ENCODE data around the gene NFIC. TPM values are rescaled to one million over a fixed set of nuclear protein-coding genes. Genes with fewer than 3 reads are reported as not detected.
A peak's percentile ranks its signal among the peaks of the same experiment; 100 is the strongest.

NFIC gene
- total RNA-seq, 1 donor from 2014 or later = 194 TPM

DNA sequence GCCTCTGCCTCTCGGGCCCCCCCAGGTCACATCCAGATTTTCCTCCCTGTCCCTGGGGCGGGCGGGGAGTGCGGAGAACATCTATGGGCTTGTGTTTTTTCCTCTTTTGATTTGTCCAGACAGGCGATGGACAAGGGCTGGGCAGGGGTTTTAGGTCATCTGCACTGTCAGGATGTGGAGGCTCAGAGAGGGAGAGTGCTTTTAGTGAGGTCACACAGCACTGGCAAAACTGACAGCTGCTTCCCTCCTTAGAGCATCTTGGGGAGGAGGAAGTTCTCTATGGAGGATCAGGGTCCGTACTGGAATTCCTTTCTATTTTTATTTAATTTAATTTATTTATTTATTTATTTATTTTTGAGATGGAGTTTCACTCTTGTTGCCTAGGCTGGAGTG is 38.9 kb downstream of the NFIC start:
- Histone ChIP-seq H3K27me3 (no peaks in the 10 kb centered on the region), H3K27ac (peak overlapping the region; percentile 98 to 100), H3K4me1 (peaks cover 6 to 64% of the 10 kb centered on the region in 2 donors), H3K4me3 (peak overlapping the region; percentile 60 to 65), H3K36me3 (no peaks in the 10 kb centered on the region), H3K9me3 (no peaks in the 10 kb centered on the region)
- DNase-seq (ENCODE audit: low spot score in 2 of 2) = no peak
- intact Hi-C loops (cut with DNase I) = loop anchor here (2.0 kb wide), 3 partner anchors 38 to 68 kb away; partner anchors contain the start of gene NFIC
- TF ChIP-seq, protein P1, sequence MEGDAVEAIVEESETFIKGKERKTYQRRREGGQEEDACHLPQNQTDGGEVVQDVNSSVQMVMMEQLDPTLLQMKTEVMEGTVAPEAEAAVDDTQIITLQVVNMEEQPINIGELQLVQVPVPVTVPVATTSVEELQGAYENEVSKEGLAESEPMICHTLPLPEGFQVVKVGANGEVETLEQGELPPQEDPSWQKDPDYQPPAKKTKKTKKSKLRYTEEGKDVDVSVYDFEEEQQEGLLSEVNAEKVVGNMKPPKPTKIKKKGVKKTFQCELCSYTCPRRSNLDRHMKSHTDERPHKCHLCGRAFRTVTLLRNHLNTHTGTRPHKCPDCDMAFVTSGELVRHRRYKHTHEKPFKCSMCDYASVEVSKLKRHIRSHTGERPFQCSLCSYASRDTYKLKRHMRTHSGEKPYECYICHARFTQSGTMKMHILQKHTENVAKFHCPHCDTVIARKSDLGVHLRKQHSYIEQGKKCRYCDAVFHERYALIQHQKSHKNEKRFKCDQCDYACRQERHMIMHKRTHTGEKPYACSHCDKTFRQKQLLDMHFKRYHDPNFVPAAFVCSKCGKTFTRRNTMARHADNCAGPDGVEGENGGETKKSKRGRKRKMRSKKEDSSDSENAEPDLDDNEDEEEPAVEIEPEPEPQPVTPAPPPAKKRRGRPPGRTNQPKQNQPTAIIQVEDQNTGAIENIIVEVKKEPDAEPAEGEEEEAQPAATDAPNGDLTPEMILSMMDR (IDR thresholded peaks at IDR 0.05) = no peak

DNA sequence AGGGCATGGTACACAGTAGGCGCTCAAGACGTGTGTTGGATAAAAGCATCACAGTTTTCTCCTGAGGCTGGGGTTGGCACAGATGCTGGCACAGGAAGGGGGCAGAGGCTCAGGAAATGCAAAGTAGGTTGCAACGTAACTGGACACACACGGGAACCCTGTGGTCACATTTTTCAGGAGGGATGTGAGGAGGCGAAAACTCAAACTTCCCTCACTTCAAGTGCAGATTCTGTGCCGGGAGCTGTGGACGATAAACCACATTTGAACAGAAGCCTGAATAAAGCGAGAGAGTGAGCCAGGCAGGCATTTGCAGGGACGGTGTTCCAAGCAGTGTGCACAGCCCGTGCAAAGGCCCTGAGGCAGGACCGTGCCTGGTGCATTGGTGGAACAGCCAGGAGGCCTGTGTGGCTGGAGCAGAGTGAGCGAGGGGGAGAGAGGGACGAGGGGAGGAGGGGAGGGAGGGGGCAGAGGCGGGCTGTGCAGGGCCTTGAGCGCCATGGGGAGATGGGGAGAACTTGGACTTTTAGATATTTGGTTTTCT is 40.3 kb downstream of the NFIC start:
- H3K4me3 ChIP-seq = no peak overlapping the region
- H3K27ac ChIP-seq = peak overlapping the region; percentile 98 to 100
- H3K4me1 ChIP-seq = peaks cover 6 to 56% of the 10 kb centered on the region in 2 donors
- intact Hi-C loops (cut with DNase I) = no loop called here
- H3K36me3 ChIP-seq = peaks cover 0 to under 1% of the 10 kb centered on the region in 2 donors
- no peak for DNase-seq (ENCODE audit: low spot score in 2 of 2)
- no peaks in the 10 kb centered on the region for H3K27me3 ChIP-seq
- H3K9me3 ChIP-seq = no peaks in the 10 kb centered on the region
- TF ChIP-seq, protein P1 (IDR thresholded peaks at IDR 0.05) = no peak

DNA sequence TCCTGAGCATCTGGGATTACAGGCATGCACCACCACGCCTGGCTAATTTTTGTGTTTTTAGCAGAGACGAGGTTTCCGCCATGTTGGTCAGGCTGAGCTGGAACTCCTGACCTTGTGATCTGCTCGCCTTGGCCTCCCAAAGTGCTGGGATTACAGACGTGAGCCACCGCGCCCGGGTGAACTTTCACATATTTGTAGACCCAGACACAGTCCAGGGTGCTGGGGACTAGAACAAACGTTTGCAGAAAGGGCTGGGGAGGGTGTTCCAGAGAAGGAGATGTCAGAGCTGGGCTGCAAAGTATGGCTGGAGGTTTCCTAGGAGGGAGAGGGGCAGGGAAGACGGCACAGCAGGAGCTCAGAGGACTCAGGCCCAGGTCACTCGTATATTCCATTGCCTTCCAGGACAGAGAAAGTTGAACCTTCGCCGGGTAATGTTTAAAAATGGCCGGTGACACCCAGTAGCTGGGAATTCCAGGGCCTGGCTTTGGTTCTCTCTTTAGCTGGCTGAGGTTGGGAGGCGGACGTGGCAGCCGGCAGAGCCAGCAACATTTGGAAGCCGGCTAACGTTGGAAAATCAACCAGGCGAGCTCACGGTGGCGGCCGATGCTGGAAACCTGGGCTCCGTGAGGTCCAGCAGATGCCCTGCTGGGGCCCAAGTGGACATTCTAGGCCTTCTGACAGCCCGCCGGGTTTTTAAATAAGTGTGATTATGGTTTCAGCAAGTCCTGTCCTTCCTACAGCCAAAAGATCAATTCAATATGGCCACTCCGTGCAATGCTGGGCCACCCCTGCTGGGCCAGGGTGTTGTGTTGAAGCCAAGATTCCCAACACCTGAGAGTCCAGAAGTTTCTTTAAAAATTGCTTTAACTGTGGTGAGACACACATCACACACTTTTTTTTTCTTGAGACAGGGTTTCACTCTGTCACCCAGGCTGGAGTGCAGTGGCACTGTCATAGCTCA is 41.5 kb downstream of the NFIC start:
- Histone ChIP-seq H3K36me3 (peaks cover 0 to 12% of the 10 kb centered on the region in 2 donors), H3K27me3 (no peaks in the 10 kb centered on the region), H3K4me1 (peaks cover 6 to 54% of the 10 kb centered on the region in 2 donors), H3K4me3 (peak overlapping the region in 1 of 2 donors; percentile 53), H3K9me3 (no peaks in the 10 kb centered on the region), H3K27ac (peak overlapping the region; percentile 98 to 100)
- TF ChIP-seq, protein P1 (IDR thresholded peaks at IDR 0.05) = no peak
- intact Hi-C loops (cut with DNase I) = no loop called here
- DNase-seq (ENCODE audit: low spot score in 2 of 2) = peak in 1 of 2 donors; percentile 80

DNA sequence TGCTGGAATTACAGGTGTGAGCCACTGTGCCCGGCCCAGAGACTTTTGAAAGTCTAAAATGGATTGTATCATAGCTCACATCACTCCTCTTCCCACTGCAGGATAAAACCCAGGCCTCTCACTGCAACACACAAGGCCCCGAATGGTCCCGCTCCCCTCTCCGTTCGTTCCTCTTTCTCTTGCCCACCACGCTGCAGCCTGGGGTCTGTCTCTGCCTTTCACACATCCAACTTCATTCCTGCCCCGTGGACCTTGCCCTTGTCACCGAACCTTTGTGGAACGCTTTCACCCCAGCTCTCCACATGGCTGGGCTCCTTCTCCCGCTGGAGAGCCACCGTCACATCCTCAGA is 42.6 kb downstream of the NFIC start:
- Histone ChIP-seq H3K4me3 (no peak overlapping the region), H3K4me1 (peaks cover 6 to 46% of the 10 kb centered on the region in 2 donors), H3K9me3 (no peaks in the 10 kb centered on the region), H3K27me3 (no peaks in the 10 kb centered on the region), H3K36me3 (peaks cover 3 to 12% of the 10 kb centered on the region in 2 donors), H3K27ac (peak overlapping the region; percentile 98 to 100)
- DNase-seq (ENCODE audit: low spot score in 2 of 2) = no peak
- TF ChIP-seq, protein P1 (IDR thresholded peaks at IDR 0.05) = no peak
- intact Hi-C loops (cut with DNase I) = no loop called here

DNA sequence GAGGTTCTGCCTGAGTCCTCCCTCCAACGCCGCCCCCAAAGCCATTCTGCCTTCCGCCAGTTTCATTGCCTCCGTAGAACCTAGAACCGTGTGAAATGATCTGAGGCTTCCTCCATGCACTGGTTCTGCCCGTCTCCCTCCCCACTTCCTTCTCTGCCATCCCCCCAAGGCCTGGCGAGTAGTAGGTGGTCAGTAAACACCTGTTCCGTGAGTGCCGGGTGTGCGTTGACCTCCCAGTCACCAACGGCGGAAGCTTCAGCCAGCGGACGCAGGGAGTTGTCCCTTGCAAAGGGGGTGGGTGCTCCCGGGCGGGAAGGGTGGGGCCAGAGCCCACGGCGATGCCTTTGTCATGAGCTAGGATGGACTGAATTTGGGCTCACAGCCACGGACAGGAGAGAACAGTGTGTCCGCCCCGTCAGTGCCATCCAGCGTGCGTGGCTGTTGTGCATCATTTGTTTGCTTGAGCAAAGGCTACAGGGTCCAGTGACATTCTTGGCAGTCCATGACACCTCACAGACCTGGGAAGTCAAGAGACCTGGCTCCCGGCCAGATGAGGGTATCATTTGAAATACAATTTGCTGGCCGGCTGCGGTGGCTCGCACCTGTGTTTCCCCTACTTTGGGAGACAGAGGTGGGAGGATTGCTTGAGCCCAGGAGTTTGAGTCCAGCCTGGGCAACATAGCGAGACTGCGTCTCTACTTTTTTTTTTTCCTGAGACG is 43.1 kb downstream of the NFIC start:
- intact Hi-C loops (cut with DNase I) = no loop called here
- H3K27ac ChIP-seq = peak overlapping the region; percentile 98 to 100
- H3K9me3 ChIP-seq = no peaks in the 10 kb centered on the region
- H3K4me1 ChIP-seq = peaks cover 6 to 43% of the 10 kb centered on the region in 2 donors
- no peaks in the 10 kb centered on the region for H3K27me3 ChIP-seq
- H3K4me3 ChIP-seq = no peak overlapping the region
- TF ChIP-seq, protein P1 (IDR thresholded peaks at IDR 0.05) = no peak
- DNase-seq (ENCODE audit: low spot score in 2 of 2) = no peak
- H3K36me3 ChIP-seq = peaks cover 6 to 12% of the 10 kb centered on the region in 2 donors

Data from ascending aorta (tissue), 2 donors.